ENCODE measurements around the gene PLPP7. TPM values are rescaled to one million over a fixed set of nuclear protein-coding genes. Genes with fewer than 3 reads are reported as not detected.

The PLPP7 gene
- total RNA-seq, 1 donor from 2014 or later = 1.5 TPM

DNA sequence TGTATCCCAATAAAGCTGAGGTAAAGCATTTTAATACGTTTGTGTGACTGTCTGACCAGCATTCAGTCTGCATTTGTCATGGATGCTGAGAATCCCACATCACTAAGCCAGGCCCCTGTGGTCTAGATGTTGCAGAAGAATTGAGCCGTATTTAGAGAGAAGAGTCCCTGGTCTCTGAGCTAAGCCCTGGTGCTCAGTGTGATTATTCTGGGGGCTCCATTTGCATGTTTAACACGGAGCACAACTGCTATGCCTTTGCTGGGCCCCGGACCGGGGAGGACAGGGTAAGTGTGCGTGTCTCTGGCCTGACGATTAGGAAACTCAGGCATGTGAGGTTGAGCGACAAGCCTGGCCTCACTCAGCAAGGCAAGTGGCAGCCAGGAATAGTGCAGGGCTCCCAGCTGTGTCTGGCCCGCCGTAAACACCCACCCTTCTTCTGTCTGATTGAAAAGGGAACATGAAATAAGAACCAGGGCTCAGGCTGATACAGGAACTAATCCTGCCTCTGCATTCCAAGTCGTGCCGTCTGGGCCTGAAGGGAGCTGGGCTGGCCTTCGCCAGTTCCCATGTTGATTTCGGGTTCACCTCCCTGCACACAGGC lies 35.5 kb upstream of the PLPP7 start:
- Mint-ChIP-seq H3K4me1 (ENCODE audit: low read depth) (peaks cover 9% of the 10 kb centered on the region), H3K9me3 (ENCODE audit: low read depth) (no peaks in the 10 kb centered on the region), H3K4me3 (ENCODE audit: unreplicated experiment) (no peak overlapping the region), H3K36me3 (ENCODE audit: low read depth) (no peaks in the 10 kb centered on the region), H3K27me3 (ENCODE audit: low read depth) (no peaks in the 10 kb centered on the region), H3K27ac (ENCODE audit: unreplicated experiment) (no peak overlapping the region)
- TF ChIP-seq, protein P1, sequence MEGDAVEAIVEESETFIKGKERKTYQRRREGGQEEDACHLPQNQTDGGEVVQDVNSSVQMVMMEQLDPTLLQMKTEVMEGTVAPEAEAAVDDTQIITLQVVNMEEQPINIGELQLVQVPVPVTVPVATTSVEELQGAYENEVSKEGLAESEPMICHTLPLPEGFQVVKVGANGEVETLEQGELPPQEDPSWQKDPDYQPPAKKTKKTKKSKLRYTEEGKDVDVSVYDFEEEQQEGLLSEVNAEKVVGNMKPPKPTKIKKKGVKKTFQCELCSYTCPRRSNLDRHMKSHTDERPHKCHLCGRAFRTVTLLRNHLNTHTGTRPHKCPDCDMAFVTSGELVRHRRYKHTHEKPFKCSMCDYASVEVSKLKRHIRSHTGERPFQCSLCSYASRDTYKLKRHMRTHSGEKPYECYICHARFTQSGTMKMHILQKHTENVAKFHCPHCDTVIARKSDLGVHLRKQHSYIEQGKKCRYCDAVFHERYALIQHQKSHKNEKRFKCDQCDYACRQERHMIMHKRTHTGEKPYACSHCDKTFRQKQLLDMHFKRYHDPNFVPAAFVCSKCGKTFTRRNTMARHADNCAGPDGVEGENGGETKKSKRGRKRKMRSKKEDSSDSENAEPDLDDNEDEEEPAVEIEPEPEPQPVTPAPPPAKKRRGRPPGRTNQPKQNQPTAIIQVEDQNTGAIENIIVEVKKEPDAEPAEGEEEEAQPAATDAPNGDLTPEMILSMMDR (IDR thresholded peaks at IDR 0.05) = no peak
- DNase-seq (ENCODE audit: low spot score) = no peak

DNA sequence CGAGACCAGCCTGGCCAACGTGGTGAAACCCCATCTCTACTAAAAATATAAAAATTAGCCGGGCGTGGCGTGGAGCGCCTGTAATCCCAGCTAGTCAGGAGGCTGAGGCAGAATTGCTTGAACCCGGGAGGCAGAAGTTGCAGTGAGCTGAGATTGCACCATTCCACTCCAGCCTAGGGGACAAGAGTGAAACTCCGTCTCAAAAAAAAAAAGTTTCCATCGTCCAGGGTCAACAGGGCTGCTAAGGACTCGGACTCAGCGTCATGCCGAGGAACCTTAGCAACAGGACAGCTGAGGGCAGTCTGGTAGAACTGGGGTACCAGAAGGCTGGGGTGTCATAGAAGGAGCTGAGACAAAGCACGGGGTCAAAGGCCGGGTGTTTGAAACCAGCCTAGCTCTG lies 34.9 kb upstream of the PLPP7 start:
- Mint-ChIP-seq H3K4me1 (ENCODE audit: low read depth) (peaks cover 9% of the 10 kb centered on the region), H3K9me3 (ENCODE audit: low read depth) (no peaks in the 10 kb centered on the region)
- TF ChIP-seq, protein P1 (IDR thresholded peaks at IDR 0.05) = no peak

DNA sequence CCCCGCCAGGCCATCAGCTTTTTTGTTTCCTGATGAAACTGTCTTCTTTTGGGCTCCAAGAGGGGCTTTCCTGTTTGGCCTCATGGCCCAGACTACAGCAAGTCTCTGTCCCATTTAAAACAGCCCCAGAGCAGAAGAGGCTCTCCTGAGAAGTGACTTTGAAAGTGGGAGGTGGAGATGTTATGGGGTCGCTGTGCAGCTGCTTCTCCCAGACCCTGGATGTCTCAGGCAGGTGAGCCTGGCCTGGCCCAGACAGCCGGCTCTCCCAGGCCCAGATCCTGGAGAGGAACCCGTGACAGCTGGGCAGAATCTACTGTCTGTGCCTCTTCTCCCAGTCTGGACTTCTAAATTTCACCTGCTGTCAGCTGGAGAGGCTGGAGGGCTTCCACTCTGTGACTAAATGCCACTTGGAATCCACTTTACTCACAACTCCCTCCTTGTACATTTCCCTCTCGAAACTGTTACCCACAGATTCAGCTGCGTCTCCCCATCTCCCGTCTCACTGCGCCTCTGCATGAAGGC lies 33.8 kb upstream of the PLPP7 start:
- Mint-ChIP-seq H3K4me1 (ENCODE audit: low read depth) (peaks cover 9% of the 10 kb centered on the region), H3K27ac (ENCODE audit: unreplicated experiment) (peak overlapping the region; percentile 80), H3K27me3 (ENCODE audit: low read depth) (no peaks in the 10 kb centered on the region), H3K36me3 (ENCODE audit: low read depth) (peaks cover 1% of the 10 kb centered on the region), H3K4me3 (ENCODE audit: unreplicated experiment) (no peak overlapping the region), H3K9me3 (ENCODE audit: low read depth) (no peaks in the 10 kb centered on the region)
- DNase-seq (ENCODE audit: low spot score) = no peak
- TF ChIP-seq, protein P1 (IDR thresholded peaks at IDR 0.05) = no peak

More for the DNA sequence above, 34.9 kb upstream of the PLPP7 start:
- no peak overlapping the region for H3K4me3 Mint-ChIP-seq (ENCODE audit: unreplicated experiment)
- no peaks in the 10 kb centered on the region for H3K36me3 Mint-ChIP-seq (ENCODE audit: low read depth)
- H3K27ac Mint-ChIP-seq (ENCODE audit: unreplicated experiment) = no peak overlapping the region
- no peaks in the 10 kb centered on the region for H3K27me3 Mint-ChIP-seq (ENCODE audit: low read depth)
- DNase-seq (ENCODE audit: low spot score) = no peak

DNA sequence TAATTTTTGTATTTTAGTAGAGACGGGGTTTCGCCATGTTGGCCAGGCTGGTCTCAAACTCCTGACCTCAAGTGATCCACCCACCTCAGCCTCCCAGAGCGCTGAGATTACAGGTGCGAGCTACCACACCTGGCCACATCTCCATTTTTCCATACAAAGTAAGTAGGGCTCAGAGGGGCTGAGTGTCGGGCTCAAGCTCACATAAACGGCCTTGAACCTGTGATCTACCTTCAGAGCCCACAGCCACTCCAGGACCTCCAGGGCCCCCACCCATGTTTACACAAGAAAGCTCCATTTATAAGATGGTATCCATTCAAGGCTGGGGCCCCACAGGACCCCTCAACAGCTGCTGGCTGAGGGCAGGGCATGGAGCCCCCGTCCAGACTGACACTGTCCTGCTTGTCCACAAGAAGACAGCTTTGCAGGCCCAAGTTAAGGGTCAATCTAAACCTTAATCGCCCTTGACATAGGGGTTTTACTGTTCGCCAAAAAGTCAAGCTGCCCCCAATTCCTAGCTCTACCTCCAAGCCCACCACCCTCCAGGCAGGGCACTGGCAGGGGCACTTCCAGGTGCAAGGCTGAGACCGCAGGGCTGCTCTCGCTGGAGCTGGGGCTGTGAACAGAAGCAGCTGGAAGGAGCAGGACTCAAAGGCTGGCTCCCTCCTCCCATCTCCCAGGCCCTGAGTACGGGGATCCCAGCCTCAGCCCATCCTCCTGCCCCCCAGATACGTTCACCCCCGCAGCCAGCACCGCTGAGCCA lies 32.1 kb upstream of the PLPP7 start:
- H3K27me3 Mint-ChIP-seq (ENCODE audit: low read depth) = no peaks in the 10 kb centered on the region
- no peak for DNase-seq (ENCODE audit: low spot score)
- no peaks in the 10 kb centered on the region for H3K9me3 Mint-ChIP-seq (ENCODE audit: low read depth)
- peaks cover 5% of the 10 kb centered on the region for H3K36me3 Mint-ChIP-seq (ENCODE audit: low read depth)
- no peak overlapping the region for H3K4me3 Mint-ChIP-seq (ENCODE audit: unreplicated experiment)
- peaks cover 9% of the 10 kb centered on the region for H3K4me1 Mint-ChIP-seq (ENCODE audit: low read depth)
- no peak overlapping the region for H3K27ac Mint-ChIP-seq (ENCODE audit: unreplicated experiment)
- TF ChIP-seq, protein P1 (IDR thresholded peaks at IDR 0.05) = no peak

DNA sequence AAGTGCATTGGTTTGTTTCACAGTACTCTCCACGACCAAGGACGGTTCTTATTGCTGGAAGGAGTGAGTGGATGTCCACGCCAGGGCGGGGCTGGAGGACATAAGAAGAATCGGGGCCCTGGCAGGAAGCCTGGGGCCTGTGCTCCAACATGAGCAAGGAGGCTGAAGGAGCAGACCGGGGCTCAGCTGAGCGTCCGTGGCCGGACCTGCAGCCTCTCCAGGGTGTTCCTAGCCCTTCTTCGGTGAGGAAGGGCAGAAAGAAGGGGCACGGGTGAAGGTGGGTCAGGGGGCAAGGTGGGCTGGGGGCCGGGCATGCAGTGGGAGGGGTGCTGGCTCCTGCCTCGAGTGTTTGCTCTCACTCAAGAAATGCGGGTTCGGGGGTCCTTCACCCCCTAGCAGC lies 31.3 kb upstream of the PLPP7 start:
- Mint-ChIP-seq H3K27ac (ENCODE audit: unreplicated experiment) (no peak overlapping the region), H3K4me1 (ENCODE audit: low read depth) (peaks cover 9% of the 10 kb centered on the region), H3K9me3 (ENCODE audit: low read depth) (no peaks in the 10 kb centered on the region), H3K27me3 (ENCODE audit: low read depth) (no peaks in the 10 kb centered on the region), H3K36me3 (ENCODE audit: low read depth) (peaks cover 5% of the 10 kb centered on the region), H3K4me3 (ENCODE audit: unreplicated experiment) (no peak overlapping the region)
- TF ChIP-seq, protein P1 (IDR thresholded peaks at IDR 0.05) = no peak
- DNase-seq (ENCODE audit: low spot score) = no peak

All from chondrocyte (in vitro differentiated cells).